Liver (tissue), 3 donors: ENCODE data around the gene CFAP44.

Source experiments
- HNF4G ChIP-seq: IDR thresholded peaks from 2 replicates; pipeline ENCODE4 v1.6.1; 2016; ENCODE audit warnings: antibody characterized with exemption
- JUND ChIP-seq, 2 donors: IDR thresholded peaks; 2 replicates each; pipeline ENCODE4 v1.6.1; 2016; ENCODE audit warnings: antibody characterized with exemption in 2 of 2
- RXRA ChIP-seq, 2 donors: IDR thresholded peaks; 2 replicates each; pipeline ENCODE4 v1.6.1; 2017 to 2018; ENCODE audit warnings: antibody characterized with exemption in 2 of 2, mild to moderate bottlenecking in 1 of 2
- TAF1 ChIP-seq: conservative IDR thresholded peaks from 2 replicates; pipeline ENCODE4 v1.6.1; 2016; ENCODE audit warnings: antibody characterized with exemption, mild to moderate bottlenecking
- TF ChIP-seq, protein P1 (sequence below): fragments of 150-350 bp; IDR thresholded peaks from 2 replicates; pipeline ENCODE4 v1.5.1; 2017; ENCODE audit warnings: improper control_type of control experiment, low read depth, low read length; ENCODE audit not compliant: missing input control
- donor health status: healthy.
- donor health status: healthy.

DNA sequence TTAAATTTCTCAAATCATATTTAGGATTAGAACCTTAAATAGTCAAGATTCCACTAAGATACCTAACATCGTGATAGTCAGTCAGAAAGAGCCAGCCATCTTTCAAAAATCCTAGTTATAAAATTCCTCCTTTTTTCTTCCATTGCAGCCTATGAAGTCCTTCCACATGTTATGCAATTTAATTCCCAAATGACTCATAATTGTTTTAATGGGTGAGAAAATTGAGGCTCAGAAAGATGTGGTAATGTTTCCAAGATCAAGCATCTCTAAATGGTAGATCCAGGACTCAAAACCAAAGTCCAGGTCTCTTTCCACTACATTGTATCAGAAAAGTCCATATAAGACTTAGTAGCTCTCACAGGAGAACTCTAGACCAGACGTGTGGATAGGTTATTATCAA lies 9.5 kb downstream of the CFAP44 start:
- TF ChIP-seq, protein P1, sequence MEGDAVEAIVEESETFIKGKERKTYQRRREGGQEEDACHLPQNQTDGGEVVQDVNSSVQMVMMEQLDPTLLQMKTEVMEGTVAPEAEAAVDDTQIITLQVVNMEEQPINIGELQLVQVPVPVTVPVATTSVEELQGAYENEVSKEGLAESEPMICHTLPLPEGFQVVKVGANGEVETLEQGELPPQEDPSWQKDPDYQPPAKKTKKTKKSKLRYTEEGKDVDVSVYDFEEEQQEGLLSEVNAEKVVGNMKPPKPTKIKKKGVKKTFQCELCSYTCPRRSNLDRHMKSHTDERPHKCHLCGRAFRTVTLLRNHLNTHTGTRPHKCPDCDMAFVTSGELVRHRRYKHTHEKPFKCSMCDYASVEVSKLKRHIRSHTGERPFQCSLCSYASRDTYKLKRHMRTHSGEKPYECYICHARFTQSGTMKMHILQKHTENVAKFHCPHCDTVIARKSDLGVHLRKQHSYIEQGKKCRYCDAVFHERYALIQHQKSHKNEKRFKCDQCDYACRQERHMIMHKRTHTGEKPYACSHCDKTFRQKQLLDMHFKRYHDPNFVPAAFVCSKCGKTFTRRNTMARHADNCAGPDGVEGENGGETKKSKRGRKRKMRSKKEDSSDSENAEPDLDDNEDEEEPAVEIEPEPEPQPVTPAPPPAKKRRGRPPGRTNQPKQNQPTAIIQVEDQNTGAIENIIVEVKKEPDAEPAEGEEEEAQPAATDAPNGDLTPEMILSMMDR, result no peak
- TF ChIP-seq RXRA (IDR thresholded peaks at IDR 0.05) (no peak), TAF1 (no peak), HNF4G (no peak), JUND (IDR thresholded peaks at IDR 0.05) (no peak)
